HepG2 (cell line): Measurements from ENCODE around the gene ARHGEF26.

Experiments used
- CCDC6 ChIP-seq: sonication (generic); formaldehyde crosslinking; IDR thresholded peaks from 2 replicates; pipeline ENCODE4 v1.8.1; 2022; ENCODE audit warnings: mild to moderate bottlenecking, missing genetic modification reagents, moderate library complexity
- CTCF ChIP-seq: sonication (generic); formaldehyde crosslinking; IDR thresholded peaks from 2 replicates; pipeline ENCODE4 v1.5.0; 2020; ENCODE audit warnings: mild to moderate bottlenecking, missing genetic modification reagents, moderate library complexity
- FOXJ3 ChIP-seq: sonication (generic); formaldehyde crosslinking; IDR thresholded peaks from 2 replicates; pipeline ENCODE4 v1.4.0; 2020; ENCODE audit warnings: missing genetic modification reagents, mild to moderate bottlenecking, borderline replicate concordance
- KDM4B ChIP-seq: sonication (generic); formaldehyde crosslinking; IDR thresholded peaks from 2 replicates; pipeline ENCODE4 v1.4.0; 2020; ENCODE audit warnings: missing genetic modification reagents
- NFYC ChIP-seq: IDR thresholded peaks from 2 replicates; pipeline ENCODE4 v1.6.1; 2016; ENCODE audit warnings: missing genetic modification reagents, missing compliant biosample characterization
- PHF21A ChIP-seq: sonication (generic); formaldehyde crosslinking; IDR thresholded peaks from 2 replicates; pipeline ENCODE4 v1.5.0; 2020; ENCODE audit warnings: mild to moderate bottlenecking, missing genetic modification reagents
- SP1 ChIP-seq, 2 experiments: fragments of 450-650 bp in 1 of 2; sonication (generic) in 1 of 2; formaldehyde crosslinking in 1 of 2; IDR thresholded peaks; 2 replicates each; pipeline versions ENCODE4 v1.4.0 to v1.6.1; 2016 to 2020; ENCODE audit warnings: missing genetic modification reagents in 1 of 2
- TF ChIP-seq, protein P1 (sequence below): sonication (generic); formaldehyde crosslinking; IDR thresholded peaks from 2 replicates; pipeline ENCODE4 v1.5.1; 2020; ENCODE audit warnings: missing genetic modification reagents, mild to moderate bottlenecking, borderline replicate concordance

GRCh38 chr3:154240235-154240634 is 119.0 kb downstream of the ARHGEF26 start:
- no peak for TF ChIP-seq CTCF (CRISPR knock-in tag)
- no peak for TF ChIP-seq NFYC (CRISPR knock-in tag)
- no peak for TF ChIP-seq KDM4B
- TF ChIP-seq, protein P1, sequence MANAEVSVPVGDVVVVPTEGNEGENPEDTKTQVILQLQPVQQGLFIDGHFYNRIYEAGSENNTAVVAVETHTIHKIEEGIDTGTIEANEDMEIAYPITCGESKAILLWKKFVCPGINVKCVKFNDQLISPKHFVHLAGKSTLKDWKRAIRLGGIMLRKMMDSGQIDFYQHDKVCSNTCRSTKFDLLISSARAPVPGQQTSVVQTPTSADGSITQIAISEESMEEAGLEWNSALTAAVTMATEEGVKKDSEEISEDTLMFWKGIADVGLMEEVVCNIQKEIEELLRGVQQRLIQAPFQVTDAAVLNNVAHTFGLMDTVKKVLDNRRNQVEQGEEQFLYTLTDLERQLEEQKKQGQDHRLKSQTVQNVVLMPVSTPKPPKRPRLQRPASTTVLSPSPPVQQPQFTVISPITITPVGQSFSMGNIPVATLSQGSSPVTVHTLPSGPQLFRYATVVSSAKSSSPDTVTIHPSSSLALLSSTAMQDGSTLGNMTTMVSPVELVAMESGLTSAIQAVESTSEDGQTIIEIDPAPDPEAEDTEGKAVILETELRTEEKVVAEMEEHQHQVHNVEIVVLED (CRISPR knock-in tag) = no peak
- TF ChIP-seq SP1 (IDR thresholded peaks at IDR 0.05) = no peak
- no peak for TF ChIP-seq SP1 (CRISPR knock-in tag; IDR thresholded peaks at IDR 0.05)
- TF ChIP-seq CCDC6 (CRISPR knock-in tag) = no peak
- no peak for TF ChIP-seq FOXJ3 (CRISPR knock-in tag)
- no peak for TF ChIP-seq PHF21A
